CD8-positive, alpha-beta memory T cell (primary cell): Measurements from ENCODE around the gene SAA4. TPM values are rescaled to one million over a fixed set of nuclear protein-coding genes. Genes with fewer than 3 reads are reported as not detected.
"Not testable (repeated sequence)": the region's sequence is repeated elsewhere in the genome, so short reads cannot be mapped to it uniquely, and the experiment has no call there.

Source experiments
- CTCF ChIA-PET: fragments of 350-600 bp; sonication (Branson Sonifier 250); formaldehyde crosslinking; loops from one replicate; lab custom pipeline; 2021; ENCODE audit warnings: antibody characterized with exemption; lab: Charles Lee
- POLR2A ChIA-PET: fragments of 350-600 bp; sonication (Branson Sonifier 250); formaldehyde crosslinking; loops from one replicate; lab custom pipeline; 2021; ENCODE audit warnings: antibody characterized with exemption; lab: Charles Lee
- DNase-seq, 5 donors: peaks; one replicate each; pipeline versions ENCODE4 v3.0.0 to v3.0.0-alpha.2; 2020 to 2022; ENCODE audit warnings: mixed read lengths in 1 of 5
- H3K27ac ChIP-seq: one replicate; pipeline ENCODE4 v1.7.0; 2013; ENCODE audit warnings: low read depth, mild to moderate bottlenecking, low read length, moderate library complexity
- H3K27me3 ChIP-seq: 2 replicates; pipeline ENCODE4 v1.7.0; 2013; ENCODE audit warnings: low read length, mild to moderate bottlenecking; ENCODE audit not compliant: insufficient read depth, poor library complexity, severe bottlenecking
- H3K36me3 ChIP-seq: 2 replicates; pipeline ENCODE4 v1.7.0; 2013; ENCODE audit warnings: mild to moderate bottlenecking, low read length, moderate library complexity; ENCODE audit not compliant: insufficient read depth
- H3K4me1 ChIP-seq: 2 replicates; pipeline ENCODE4 v1.7.0; 2013; ENCODE audit warnings: mild to moderate bottlenecking, low read length, moderate library complexity; ENCODE audit not compliant: insufficient read depth
- H3K4me3 ChIP-seq: 2 replicates; pipeline ENCODE4 v1.7.0; 2013; ENCODE audit warnings: mild to moderate bottlenecking, low read length
- H3K9me3 ChIP-seq: 2 replicates; pipeline ENCODE4 v1.7.0; 2013; ENCODE audit warnings: mild to moderate bottlenecking, low read length
- H3K27ac Mint-ChIP-seq, 8 donors: one replicate each; pipeline ENCODE4 v1.8.0; 2020 to 2021; ENCODE audit warnings: mixed read lengths in 8 of 8, mild to moderate bottlenecking in 6 of 8, inconsistent platforms in 3 of 8, moderate library complexity in 3 of 8
- H3K27me3 Mint-ChIP-seq, 2 donors: one replicate each; pipeline ENCODE4 v1.8.0; 2020 to 2021; ENCODE audit warnings: mixed read lengths in 2 of 2, mild to moderate bottlenecking in 1 of 2, moderate library complexity in 1 of 2
- H3K36me3 Mint-ChIP-seq, 3 donors: one replicate each; pipeline ENCODE4 v1.8.0; 2020 to 2021; ENCODE audit warnings: mixed read lengths in 3 of 3, inconsistent platforms in 1 of 3, mild to moderate bottlenecking in 1 of 3
- H3K4me1 Mint-ChIP-seq, 3 donors: one replicate each; pipeline ENCODE4 v1.8.0; 2020 to 2021; ENCODE audit warnings: mixed read lengths in 3 of 3, inconsistent platforms in 1 of 3, mild to moderate bottlenecking in 1 of 3
- H3K4me3 Mint-ChIP-seq, 7 donors: one replicate each; pipeline ENCODE4 v1.8.0; 2020 to 2021; ENCODE audit warnings: mixed read lengths in 7 of 7, mild to moderate bottlenecking in 6 of 7, moderate library complexity in 4 of 7, inconsistent platforms in 2 of 7
- H3K9me3 Mint-ChIP-seq, 5 donors: one replicate each; pipeline ENCODE4 v1.8.0; 2020 to 2022; ENCODE audit warnings: mixed read lengths in 5 of 5, mild to moderate bottlenecking in 3 of 5, moderate library complexity in 2 of 5, inconsistent platforms in 1 of 5
- polyA plus RNA-seq: library from polyadenylated mRNA; unstranded; fragments of 300-500 nt; fragmentation: Illumina TruSeq; gene quantifications from one replicate; pipeline ENCODE4 v1.2.3, GENCODE V29; 2021
- total RNA-seq, 2 experiments: library from RNA; stranded (reverse); gene quantifications; one replicate each; pipeline ENCODE4 v1.2.3, GENCODE V29; 2021

Gene SAA4
- total and polyA plus RNA-seq, 3 experiments from 2014 or later = not detected

GRCh38 chr11:18196532-18196931 lies 40.1 kb downstream of the SAA4 start:
- H3K27me3 ChIP-seq = no peaks in the 10 kb centered on the region
- no peak overlapping the region for H3K27ac ChIP-seq
- POLR2A ChIA-PET = no interaction called here
- CTCF ChIA-PET = no interaction called here
- no peaks in the 10 kb centered on the region for H3K36me3 ChIP-seq
- H3K9me3 Mint-ChIP-seq = no peaks in the 10 kb centered on the region
- no peaks in the 10 kb centered on the region for H3K9me3 ChIP-seq
- peaks cover 18 to 19% of the 10 kb centered on the region in 2 donors for H3K27me3 Mint-ChIP-seq
- H3K4me1 Mint-ChIP-seq = no peaks in the 10 kb centered on the region
- H3K27ac Mint-ChIP-seq = no peak overlapping the region
- no peak overlapping the region for H3K4me3 ChIP-seq
- no peaks in the 10 kb centered on the region for H3K4me1 ChIP-seq
- H3K4me3 Mint-ChIP-seq = no peak overlapping the region
- no peak for DNase-seq
- no peaks in the 10 kb centered on the region for H3K36me3 Mint-ChIP-seq

DNA sequence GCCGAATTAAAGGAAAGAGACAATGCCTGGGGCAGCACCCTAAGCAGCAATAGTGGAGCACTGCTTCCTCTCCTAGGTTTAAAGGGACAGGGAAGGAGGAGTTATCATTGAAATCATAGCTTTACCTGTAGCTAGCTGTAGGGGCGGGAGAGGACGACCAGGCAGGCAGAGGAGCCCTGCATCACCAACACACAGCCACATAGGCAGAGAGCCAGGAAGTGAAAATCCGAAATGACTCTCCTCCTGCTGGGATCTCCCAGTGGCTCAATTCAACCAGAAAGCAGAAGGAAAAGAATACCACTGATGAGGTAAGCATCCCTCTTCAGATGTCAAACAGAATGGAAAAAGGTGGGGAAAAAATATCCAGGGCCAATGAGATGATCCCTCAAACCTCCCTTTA lies 43.6 kb downstream of the SAA4 start:
- Mint-ChIP-seq H3K9me3 (no peaks in the 10 kb centered on the region), H3K4me1 (no peaks in the 10 kb centered on the region), H3K27me3 (peaks cover 12 to 18% of the 10 kb centered on the region in 2 donors), H3K4me3 (peak overlapping the region in 1 of 7 donors; percentile 58), H3K27ac (no peak overlapping the region), H3K36me3 (no peaks in the 10 kb centered on the region)
- Histone ChIP-seq H3K27ac (no peak overlapping the region), H3K4me3 (no peak overlapping the region), H3K9me3 (no peaks in the 10 kb centered on the region), H3K4me1 (no peaks in the 10 kb centered on the region), H3K36me3 (no peaks in the 10 kb centered on the region), H3K27me3 (no peaks in the 10 kb centered on the region)
- ChIA-PET CTCF (no interaction called here), POLR2A (no interaction called here)
- DNase-seq = no peak

- no peaks in the 10 kb centered on the region for H3K4me1 ChIP-seq
- no peak overlapping the region for H3K27ac ChIP-seq
- H3K27me3 Mint-ChIP-seq = peaks cover 15 to 24% of the 10 kb centered on the region in 2 donors
- H3K9me3 ChIP-seq = no peaks in the 10 kb centered on the region
- H3K4me1 Mint-ChIP-seq = no peaks in the 10 kb centered on the region
- H3K27me3 ChIP-seq = no peaks in the 10 kb centered on the region
- H3K36me3 Mint-ChIP-seq = no peaks in the 10 kb centered on the region
- ChIA-PET CTCF (no interaction called here), POLR2A (no interaction called here)
- H3K4me3 ChIP-seq = no peak overlapping the region
- no peak overlapping the region for H3K4me3 Mint-ChIP-seq
- H3K36me3 ChIP-seq = no peaks in the 10 kb centered on the region
- peaks cover 0 to 2% (median 0%) of the 10 kb centered on the region in 5 donors for H3K9me3 Mint-ChIP-seq
- H3K27ac Mint-ChIP-seq = no peak overlapping the region
- no peak for DNase-seq
Measured at GRCh38 chr11:18191376-18191775, 45.2 kb downstream of the SAA4 start.

DNA sequence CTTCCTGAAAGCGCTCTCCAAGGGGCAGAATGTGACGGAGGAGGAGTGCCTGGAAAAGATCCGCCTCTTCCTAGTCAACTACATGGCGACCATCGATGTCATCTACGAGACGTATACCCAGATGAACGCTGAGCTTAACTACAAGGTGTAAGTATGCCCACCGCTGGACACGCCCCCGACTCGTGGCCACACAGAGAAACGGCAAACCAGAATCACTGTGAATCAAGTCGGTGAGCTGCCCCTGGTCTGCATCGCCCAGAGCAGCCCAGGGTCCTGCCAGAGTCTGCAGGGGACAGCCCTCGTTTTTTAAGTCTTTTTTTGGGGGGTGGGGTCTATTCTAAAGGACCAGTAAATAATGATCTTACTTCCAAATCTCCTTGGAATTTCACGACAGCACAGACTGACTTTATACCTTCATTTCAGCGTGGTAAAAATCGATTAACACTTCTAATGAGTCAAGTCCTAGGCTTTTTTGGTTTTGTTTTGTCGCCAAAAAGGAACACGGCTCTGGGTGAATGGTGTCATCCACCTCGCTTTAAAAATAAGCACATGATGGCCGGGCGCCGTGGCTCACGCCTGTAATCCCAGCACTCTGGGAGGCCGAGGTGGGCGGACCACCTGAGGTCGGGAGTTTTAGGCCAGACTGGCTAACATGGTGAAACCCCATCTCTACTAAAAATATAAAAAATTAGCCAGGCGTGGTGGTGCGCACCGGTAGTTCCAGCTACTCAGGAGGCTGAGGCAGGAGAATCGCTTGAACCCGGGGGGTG lies 46.9 kb downstream of the SAA4 start:
- H3K4me3 Mint-ChIP-seq, POLR2A ChIA-PET, H3K4me3 ChIP-seq, H3K36me3 Mint-ChIP-seq, H3K4me1 ChIP-seq, H3K4me1 Mint-ChIP-seq, H3K9me3 Mint-ChIP-seq, CTCF ChIA-PET, H3K9me3 ChIP-seq, H3K27me3 ChIP-seq, DNase-seq, H3K27ac Mint-ChIP-seq, H3K36me3 ChIP-seq, H3K27ac ChIP-seq: not testable (repeated sequence)
- peaks cover 17 to 36% of the 10 kb centered on the region in 2 donors for H3K27me3 Mint-ChIP-seq

DNA sequence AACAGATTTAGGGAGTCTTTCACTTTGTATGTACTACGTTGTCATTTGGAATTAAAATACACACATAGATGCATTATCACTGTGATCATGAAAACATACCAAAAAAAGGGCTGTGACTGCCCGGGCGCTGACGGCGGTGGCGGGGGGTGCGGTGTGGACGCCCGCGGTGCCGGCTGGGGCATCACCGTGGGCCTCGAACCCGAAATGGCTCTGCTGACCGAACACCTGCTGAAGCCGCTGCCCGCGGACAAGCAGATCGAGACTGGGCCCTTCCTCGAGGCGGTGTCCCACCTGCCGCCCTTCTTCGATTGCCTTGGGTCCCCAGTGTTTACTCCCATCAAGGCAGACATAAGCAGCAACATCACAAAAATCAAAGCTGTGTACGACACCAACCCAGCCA lies 47.8 kb downstream of the SAA4 start:
- peaks cover 0 to 2% (median 0%) of the 10 kb centered on the region in 5 donors for H3K9me3 Mint-ChIP-seq
- no peaks in the 10 kb centered on the region for H3K4me1 ChIP-seq
- H3K4me3 Mint-ChIP-seq = no peak overlapping the region
- no peak overlapping the region for H3K27ac Mint-ChIP-seq
- no peaks in the 10 kb centered on the region for H3K27me3 ChIP-seq
- CTCF ChIA-PET = no interaction called here
- H3K27me3 Mint-ChIP-seq = peaks cover 18 to 40% of the 10 kb centered on the region in 2 donors
- no peaks in the 10 kb centered on the region for H3K36me3 ChIP-seq
- POLR2A ChIA-PET = no interaction called here
- no peak for DNase-seq
- H3K9me3 ChIP-seq = no peaks in the 10 kb centered on the region
- H3K4me1 Mint-ChIP-seq = no peaks in the 10 kb centered on the region
- H3K4me3 ChIP-seq = no peak overlapping the region
- H3K27ac ChIP-seq = no peak overlapping the region
- H3K36me3 Mint-ChIP-seq = no peaks in the 10 kb centered on the region

Other genes with a start within 250 kb of the SAA4 start
- gene SERGEF, start 223.8 kb downstream of the SAA4 start, total RNA-seq = 10 to 100 TPM; 30.0 to 34.5 TPM
- 69.3 TPM for gene SERGEF, start 223.8 kb downstream of the SAA4 start, polyA plus RNA-seq
- gene TPH1, start 190.5 kb downstream of the SAA4 start, total RNA-seq = under 1 TPM; 0.20 to 0.53 TPM
- gene TPH1, start 190.5 kb downstream of the SAA4 start, polyA plus RNA-seq = 0.03 TPM
- gene SAAL1, start 130.7 kb downstream of the SAA4 start, total RNA-seq = 10 to 100 TPM; 42.3 to 46.5 TPM
- 13.3 TPM for gene SAAL1, start 130.7 kb downstream of the SAA4 start, polyA plus RNA-seq
- gene MRGPRX3, start 104.2 kb downstream of the SAA4 start, total RNA-seq = not detected
- gene MRGPRX3, start 104.2 kb downstream of the SAA4 start, polyA plus RNA-seq = not detected
- not detected for gene MRGPRX4, start 64.0 kb downstream of the SAA4 start, total RNA-seq
- gene MRGPRX4, start 64.0 kb downstream of the SAA4 start, polyA plus RNA-seq = not detected
- gene SAA2, start 11.9 kb upstream of the SAA4 start, total RNA-seq = not detected
- gene SAA2, start 11.9 kb upstream of the SAA4 start, polyA plus RNA-seq = not detected
- not detected for gene SAA1, start 29.5 kb upstream of the SAA4 start, total RNA-seq
- not detected for gene SAA1, start 29.5 kb upstream of the SAA4 start, polyA plus RNA-seq
- gene HPS5, start 85.3 kb upstream of the SAA4 start, total RNA-seq = 10 to 100 TPM; 18.5 to 19.4 TPM
- gene HPS5, start 85.3 kb upstream of the SAA4 start, polyA plus RNA-seq = 13.8 TPM
- 10 to 100 TPM; 60.3 to 62.0 TPM for gene GTF2H1, start 85.8 kb upstream of the SAA4 start, total RNA-seq
- gene GTF2H1, start 85.8 kb upstream of the SAA4 start, polyA plus RNA-seq = 37.4 TPM
- 1,000 to 10,000 TPM; 1,546 to 1,631 TPM for gene LDHA, start 157.8 kb upstream of the SAA4 start, total RNA-seq
- 389 TPM for gene LDHA, start 157.8 kb upstream of the SAA4 start, polyA plus RNA-seq
- gene LDHC, start 175.5 kb upstream of the SAA4 start, total RNA-seq = not detected
- gene LDHC, start 175.5 kb upstream of the SAA4 start, polyA plus RNA-seq = not detected
- not detected for gene LDHAL6A, start 219.1 kb upstream of the SAA4 start, total RNA-seq
- gene LDHAL6A, start 219.1 kb upstream of the SAA4 start, polyA plus RNA-seq = not detected